ENCODE data around the gene OCEL1. TPM values are rescaled to one million over a fixed set of nuclear protein-coding genes. Genes with fewer than 3 reads are reported as not detected.

The OCEL1 gene
- total and polyA plus RNA-seq, 2 donors (not counting 1 experiment from before 2014, with no cell fraction given): 4.6 to 8.8 TPM

DNA sequence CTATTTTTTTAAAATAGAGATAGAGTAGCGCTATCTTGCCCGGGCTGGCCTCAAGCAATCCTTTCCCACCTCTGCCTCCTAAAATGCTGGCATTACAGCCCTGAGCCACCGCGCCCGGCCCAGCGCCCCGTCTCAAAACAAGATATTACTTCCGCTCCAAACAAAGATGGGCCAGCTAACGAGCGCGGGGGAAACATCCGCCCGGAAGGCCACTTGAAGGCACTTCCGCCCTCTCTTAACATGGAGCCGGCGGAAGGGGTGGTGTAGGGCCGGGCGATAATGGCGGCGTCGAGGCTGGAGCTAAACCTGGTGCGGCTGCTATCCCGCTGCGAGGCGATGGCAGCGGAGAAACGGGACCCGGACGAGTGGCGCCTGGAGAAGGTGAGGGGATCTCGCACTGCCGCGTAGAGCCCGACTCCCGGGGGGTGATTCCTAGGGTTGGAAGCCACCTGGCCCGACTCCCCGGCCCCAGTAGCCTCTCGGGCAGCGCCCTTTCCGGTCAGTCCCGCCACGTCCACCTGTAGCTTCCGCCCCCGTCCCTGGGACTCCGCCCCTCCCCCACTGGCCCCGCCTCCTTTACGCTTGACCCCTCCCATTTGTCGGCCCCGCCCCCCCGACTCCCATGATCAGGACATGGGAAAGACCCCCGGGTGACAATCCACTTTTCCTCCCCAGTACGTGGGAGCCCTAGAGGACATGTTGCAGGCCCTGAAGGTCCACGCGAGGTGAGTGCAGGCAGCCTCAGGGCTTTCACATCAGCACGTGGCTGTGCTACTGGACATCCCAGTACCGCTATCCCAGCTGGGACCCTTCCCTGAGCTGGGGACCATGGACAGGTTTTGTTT is 10.7 kb upstream of the OCEL1 start, which contains the start of gene USE1:
TSS of gene USE1 (plus strand) at position 231 of the 845 bp plus-strand sequence. CDS start at position 280, 49 bp downstream.
- Histone ChIP-seq H3K79me2 (ENCODE audit: control insufficient read depth, insufficient read depth, low read length) (no peaks in the 10 kb centered on the region), H3K4me3 (replicated peaks in 1 of 4; ENCODE audit: control extremely low read depth in 1 of 4, insufficient read depth in 1 of 4, low read depth in 3 of 4, low read length in 4 of 4) (peak within 1 kb of the TSS; percentile 63 to 80 (median 67)), H3K27me3 (ENCODE audit: control insufficient read depth, insufficient read depth, low read length) (no peaks in the 10 kb centered on the region), H2AFZ (ENCODE audit: low read length) (peak within 1 kb of the TSS; percentile 83), H4K20me1 (ENCODE audit: control insufficient read depth, extremely low read depth, insufficient read depth, low read length) (no peaks in the 10 kb centered on the region), H3K9me3 (ENCODE audit: control insufficient read depth, insufficient read depth, low read depth, low read length) (no peaks in the 10 kb centered on the region), H3K27ac (ENCODE audit: insufficient read depth, low read length) (peak within 1 kb of the TSS; percentile 95), H3K9ac (ENCODE audit: insufficient read depth, low read length) (peak within 1 kb of the TSS; percentile 96), H3K4me1 (ENCODE audit: control insufficient read depth, extremely low read depth, insufficient read depth, low read length) (peaks cover 8% of the 10 kb centered on the region), H3K4me2 (ENCODE audit: extremely low read depth, insufficient read depth, low read length) (peak within 1 kb of the TSS; percentile 58), H3K36me3 (ENCODE audit: control insufficient read depth, insufficient read depth, low read length) (peaks cover 22% of the 10 kb centered on the region)
- DNase-seq (ENCODE audit: low read depth in 2 of 2): peak; percentile 91 to 92
- TF ChIP-seq, protein P1, sequence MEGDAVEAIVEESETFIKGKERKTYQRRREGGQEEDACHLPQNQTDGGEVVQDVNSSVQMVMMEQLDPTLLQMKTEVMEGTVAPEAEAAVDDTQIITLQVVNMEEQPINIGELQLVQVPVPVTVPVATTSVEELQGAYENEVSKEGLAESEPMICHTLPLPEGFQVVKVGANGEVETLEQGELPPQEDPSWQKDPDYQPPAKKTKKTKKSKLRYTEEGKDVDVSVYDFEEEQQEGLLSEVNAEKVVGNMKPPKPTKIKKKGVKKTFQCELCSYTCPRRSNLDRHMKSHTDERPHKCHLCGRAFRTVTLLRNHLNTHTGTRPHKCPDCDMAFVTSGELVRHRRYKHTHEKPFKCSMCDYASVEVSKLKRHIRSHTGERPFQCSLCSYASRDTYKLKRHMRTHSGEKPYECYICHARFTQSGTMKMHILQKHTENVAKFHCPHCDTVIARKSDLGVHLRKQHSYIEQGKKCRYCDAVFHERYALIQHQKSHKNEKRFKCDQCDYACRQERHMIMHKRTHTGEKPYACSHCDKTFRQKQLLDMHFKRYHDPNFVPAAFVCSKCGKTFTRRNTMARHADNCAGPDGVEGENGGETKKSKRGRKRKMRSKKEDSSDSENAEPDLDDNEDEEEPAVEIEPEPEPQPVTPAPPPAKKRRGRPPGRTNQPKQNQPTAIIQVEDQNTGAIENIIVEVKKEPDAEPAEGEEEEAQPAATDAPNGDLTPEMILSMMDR (conservative IDR thresholded peaks at IDR 0.05 in 1 of 2, IDR thresholded peaks at IDR 0.05 in 1 of 2; ENCODE audit: low read depth in 1 of 2, low read length in 2 of 2): no peak
- TF ChIP-seq EZH2 (IDR thresholded peaks at IDR 0.05; ENCODE audit: low read length, missing control alignments): no peak

DNA sequence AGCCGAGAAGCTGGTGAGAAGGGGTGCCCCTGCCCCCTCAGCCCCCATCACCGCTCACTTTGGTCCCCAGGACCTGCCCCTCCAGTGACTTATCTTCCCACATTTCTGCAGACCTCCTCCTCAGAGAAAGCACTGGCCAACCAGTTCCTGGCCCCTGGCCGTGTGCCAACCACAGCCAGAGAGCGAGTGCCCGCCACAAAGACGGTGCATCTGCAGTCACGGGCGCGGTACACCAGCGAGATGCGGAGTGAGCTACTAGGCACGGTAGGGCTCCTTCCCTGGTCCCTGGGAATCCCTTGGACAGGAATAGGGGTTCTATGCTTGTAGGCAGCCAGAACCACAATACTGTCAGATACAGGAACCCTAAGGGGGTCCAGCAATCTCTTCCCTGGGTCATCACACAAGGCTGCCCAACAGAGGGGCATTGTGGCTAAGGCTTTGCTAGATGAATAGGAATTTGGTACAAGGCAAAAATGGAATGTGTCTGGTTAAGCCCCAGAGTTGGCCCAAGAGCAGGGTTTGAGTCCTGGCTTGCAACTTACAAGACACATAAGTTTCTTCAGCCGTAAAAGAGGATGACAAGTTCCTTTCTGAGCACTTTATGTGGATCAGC is 9.9 kb upstream of the OCEL1 start:
- no peak for DNase-seq (ENCODE audit: low read depth in 2 of 2)
- Histone ChIP-seq H3K79me2 (ENCODE audit: control insufficient read depth, insufficient read depth, low read length) (no peaks in the 10 kb centered on the region), H3K4me3 (replicated peaks in 1 of 4; ENCODE audit: control extremely low read depth in 1 of 4, insufficient read depth in 1 of 4, low read depth in 3 of 4, low read length in 4 of 4) (peak overlapping the region; percentile 63 to 80 (median 67)), H3K27ac (ENCODE audit: insufficient read depth, low read length) (peak overlapping the region; percentile 36), H3K27me3 (ENCODE audit: control insufficient read depth, insufficient read depth, low read length) (no peaks in the 10 kb centered on the region), H4K20me1 (ENCODE audit: control insufficient read depth, extremely low read depth, insufficient read depth, low read length) (no peaks in the 10 kb centered on the region), H3K4me2 (ENCODE audit: extremely low read depth, insufficient read depth, low read length) (peak overlapping the region; percentile 58), H3K36me3 (ENCODE audit: control insufficient read depth, insufficient read depth, low read length) (peaks cover 20% of the 10 kb centered on the region), H3K9me3 (ENCODE audit: control insufficient read depth, insufficient read depth, low read depth, low read length) (no peaks in the 10 kb centered on the region), H3K4me1 (ENCODE audit: control insufficient read depth, extremely low read depth, insufficient read depth, low read length) (peaks cover 8% of the 10 kb centered on the region), H2AFZ (ENCODE audit: low read length) (no peak overlapping the region), H3K9ac (ENCODE audit: insufficient read depth, low read length) (no peak overlapping the region)
- TF ChIP-seq, protein P1 (conservative IDR thresholded peaks at IDR 0.05 in 1 of 2, IDR thresholded peaks at IDR 0.05 in 1 of 2; ENCODE audit: low read depth in 1 of 2, low read length in 2 of 2): no peak
- TF ChIP-seq EZH2 (IDR thresholded peaks at IDR 0.05; ENCODE audit: low read length, missing control alignments): no peak

DNA sequence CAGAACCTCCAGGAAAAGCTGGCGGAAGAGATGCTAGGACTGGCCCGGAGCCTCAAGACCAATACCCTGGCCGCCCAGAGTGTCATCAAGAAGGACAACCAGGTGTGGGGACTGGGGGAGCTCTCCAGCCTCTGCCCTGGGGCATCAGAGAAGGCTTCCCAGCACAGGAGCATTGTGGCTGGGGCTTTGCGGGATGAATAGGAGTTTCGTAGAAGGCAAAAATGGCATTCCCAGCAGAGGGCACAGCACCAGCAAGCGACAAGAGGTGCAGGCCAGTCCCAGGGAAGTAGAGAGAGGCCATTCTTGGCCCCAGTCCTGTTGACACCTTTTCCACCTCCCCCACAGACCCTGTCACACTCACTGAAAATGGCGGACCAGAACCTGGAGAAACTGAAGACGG is 6.7 kb upstream of the OCEL1 start:
- H3K27ac ChIP-seq (ENCODE audit: insufficient read depth, low read length): no peak overlapping the region
- no peaks in the 10 kb centered on the region for H3K9me3 ChIP-seq (ENCODE audit: control insufficient read depth, insufficient read depth, low read depth, low read length)
- no peak overlapping the region for H2AFZ ChIP-seq (ENCODE audit: low read length)
- TF ChIP-seq, protein P1 (conservative IDR thresholded peaks at IDR 0.05 in 1 of 2, IDR thresholded peaks at IDR 0.05 in 1 of 2; ENCODE audit: low read depth in 1 of 2, low read length in 2 of 2): no peak
- no peak for TF ChIP-seq EZH2 (IDR thresholded peaks at IDR 0.05; ENCODE audit: low read length, missing control alignments)
- H3K4me3 ChIP-seq (replicated peaks in 1 of 4; ENCODE audit: control extremely low read depth in 1 of 4, insufficient read depth in 1 of 4, low read depth in 3 of 4, low read length in 4 of 4): no peak overlapping the region
- no peak for DNase-seq (ENCODE audit: low read depth in 2 of 2)
- H3K9ac ChIP-seq (ENCODE audit: insufficient read depth, low read length): no peak overlapping the region
- H3K36me3 ChIP-seq (ENCODE audit: control insufficient read depth, insufficient read depth, low read length): peaks cover 11% of the 10 kb centered on the region
- H4K20me1 ChIP-seq (ENCODE audit: control insufficient read depth, extremely low read depth, insufficient read depth, low read length): no peaks in the 10 kb centered on the region
- peaks cover 8% of the 10 kb centered on the region for H3K4me1 ChIP-seq (ENCODE audit: control insufficient read depth, extremely low read depth, insufficient read depth, low read length)
- no peaks in the 10 kb centered on the region for H3K79me2 ChIP-seq (ENCODE audit: control insufficient read depth, insufficient read depth, low read length)
- H3K4me2 ChIP-seq (ENCODE audit: extremely low read depth, insufficient read depth, low read length): no peak overlapping the region
- H3K27me3 ChIP-seq (ENCODE audit: control insufficient read depth, insufficient read depth, low read length): no peaks in the 10 kb centered on the region

Data from fibroblast of lung (primary cell).